KOPT-K1 (cell line): Measurements from ENCODE around the gene MYO10.

Experiments used
- H3K27ac ChIP-seq: fragments of 200-600 bp; sonication (generic); 2 replicates; pipeline ENCODE4 v1.5.1; 2016; ENCODE audit warnings: antibody characterized with exemption, mild to moderate bottlenecking, low read depth, low read length; ENCODE audit not compliant: poor library complexity, severe bottlenecking
- H3K36me3 ChIP-seq: fragments of 200-600 bp; sonication (generic); 2 replicates; pipeline ENCODE4 v1.5.1; 2017; ENCODE audit warnings: antibody characterized with exemption, mild to moderate bottlenecking, low read length, moderate library complexity; ENCODE audit not compliant: insufficient read depth
- H3K9me3 ChIP-seq: fragments of 200-600 bp; sonication (generic); 2 replicates; pipeline ENCODE4 v1.5.1; 2017; ENCODE audit warnings: antibody characterized with exemption, low read length, mild to moderate bottlenecking; ENCODE audit not compliant: insufficient read depth, poor library complexity, severe bottlenecking

Gene MYO10

DNA sequence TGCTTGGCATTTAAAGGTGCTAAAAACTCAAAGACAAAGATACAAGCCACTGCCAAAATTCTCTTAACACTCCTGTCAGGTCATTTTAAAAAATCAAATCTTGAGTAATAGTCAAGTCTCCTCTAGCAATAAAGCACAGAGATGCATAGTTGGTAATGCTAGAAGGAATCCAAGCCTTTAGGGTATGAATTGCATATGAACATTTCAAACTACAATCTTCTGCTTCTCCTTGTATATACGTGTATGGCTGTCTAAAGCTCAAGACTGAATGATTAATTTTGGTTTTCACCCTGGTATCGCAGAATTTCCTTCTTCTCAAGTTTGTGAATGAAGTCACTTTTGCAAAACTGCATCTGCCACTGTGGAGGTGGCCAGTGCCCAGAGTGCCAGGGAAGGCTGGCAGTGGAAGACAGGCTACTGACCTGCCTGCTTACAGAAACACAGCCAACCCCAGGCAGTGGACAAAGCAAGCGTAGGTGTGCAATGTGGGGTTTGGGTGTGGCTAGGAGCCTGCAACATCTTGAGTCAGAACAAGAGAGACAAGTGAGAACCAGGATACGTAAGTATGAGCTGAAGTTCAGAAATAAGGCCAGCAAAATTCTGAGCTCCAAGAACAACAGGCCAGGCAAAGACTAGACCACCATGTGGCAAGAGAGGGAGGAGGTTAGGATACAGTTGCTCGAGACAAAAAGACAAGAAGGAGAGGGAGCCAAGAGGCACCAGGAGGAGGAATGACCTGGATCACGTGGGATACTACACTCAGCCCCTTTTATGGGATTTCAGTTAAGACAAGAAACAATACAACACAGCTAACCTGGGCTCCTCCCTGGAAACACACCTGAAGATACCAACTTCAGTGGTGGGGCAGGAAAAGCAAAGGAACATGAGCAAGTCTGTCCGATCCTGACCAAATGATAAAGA is 22.6 kb downstream of the MYO10 start:
- Histone ChIP-seq H3K27ac (no peak overlapping the region), H3K9me3 (no peaks in the 10 kb centered on the region), H3K36me3 (no peaks in the 10 kb centered on the region)

DNA sequence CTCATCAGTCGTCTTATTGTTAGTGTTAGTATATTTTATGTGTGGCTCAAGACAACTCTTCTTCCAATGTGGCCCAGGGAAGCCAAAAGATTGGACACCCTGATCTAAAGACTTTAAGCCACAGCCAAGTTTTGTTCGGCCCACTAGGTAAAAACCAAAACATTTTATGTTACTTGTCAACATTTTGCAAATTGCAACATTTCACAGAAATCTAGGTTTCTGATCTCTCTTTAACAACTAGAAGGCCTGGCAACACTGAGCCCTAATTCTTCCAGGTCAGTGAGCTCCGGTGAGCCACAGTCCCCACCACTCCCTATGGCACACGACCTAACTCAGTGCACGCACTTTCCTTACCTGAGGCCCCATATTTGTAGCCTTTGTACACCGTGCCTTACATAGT is 24.0 kb downstream of the MYO10 start:
- no peaks in the 10 kb centered on the region for H3K9me3 ChIP-seq
- H3K27ac ChIP-seq = no peak overlapping the region
- no peaks in the 10 kb centered on the region for H3K36me3 ChIP-seq

DNA sequence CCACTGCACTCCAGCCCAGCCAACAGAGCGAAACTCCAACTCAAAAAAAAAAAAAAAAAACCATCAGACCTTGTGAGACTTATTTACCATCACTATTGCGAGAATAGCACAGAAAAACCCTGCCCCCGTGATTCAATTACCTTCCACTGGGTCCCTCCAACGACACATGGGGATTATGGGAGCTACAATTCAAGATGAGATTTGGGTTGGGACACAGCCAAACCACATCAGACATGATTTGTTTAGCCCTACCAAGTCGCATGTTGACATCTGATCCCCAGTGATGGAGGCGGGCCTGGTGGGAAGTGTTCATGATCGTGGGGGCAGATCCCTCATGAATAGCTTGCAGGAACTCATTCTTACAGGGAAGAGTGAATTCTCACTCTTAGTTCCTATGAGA is 26.6 kb downstream of the MYO10 start:
- H3K27ac ChIP-seq = no peak overlapping the region
- H3K36me3 ChIP-seq = no peaks in the 10 kb centered on the region

DNA sequence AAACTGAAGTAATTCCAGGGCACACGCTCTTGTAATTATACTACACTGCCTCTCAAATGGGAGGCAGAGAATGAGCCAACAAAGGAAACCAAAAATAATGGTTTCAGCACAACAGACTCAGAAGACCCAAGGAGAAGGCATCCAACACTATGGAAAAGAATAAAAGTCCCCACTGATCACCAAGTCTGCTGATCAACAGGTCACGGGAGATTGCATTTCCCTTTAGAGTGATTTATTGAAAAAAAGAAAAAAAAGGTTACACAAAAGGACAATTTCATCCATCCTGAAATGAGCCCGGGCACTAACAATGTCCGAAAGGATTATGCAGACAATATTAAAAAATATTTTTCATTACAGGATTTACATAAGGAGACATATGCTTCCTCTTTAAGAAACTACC is 28.8 kb downstream of the MYO10 start:
- Histone ChIP-seq H3K27ac (no peak overlapping the region), H3K36me3 (no peaks in the 10 kb centered on the region), H3K9me3 (no peaks in the 10 kb centered on the region)

More for the DNA sequence above, 26.6 kb downstream of the MYO10 start:
- no peaks in the 10 kb centered on the region for H3K9me3 ChIP-seq

- no peak overlapping the region for H3K27ac ChIP-seq
These were observed 29.8 kb downstream of the MYO10 start for GRCh38 chr5:16906255-16906654.

DNA sequence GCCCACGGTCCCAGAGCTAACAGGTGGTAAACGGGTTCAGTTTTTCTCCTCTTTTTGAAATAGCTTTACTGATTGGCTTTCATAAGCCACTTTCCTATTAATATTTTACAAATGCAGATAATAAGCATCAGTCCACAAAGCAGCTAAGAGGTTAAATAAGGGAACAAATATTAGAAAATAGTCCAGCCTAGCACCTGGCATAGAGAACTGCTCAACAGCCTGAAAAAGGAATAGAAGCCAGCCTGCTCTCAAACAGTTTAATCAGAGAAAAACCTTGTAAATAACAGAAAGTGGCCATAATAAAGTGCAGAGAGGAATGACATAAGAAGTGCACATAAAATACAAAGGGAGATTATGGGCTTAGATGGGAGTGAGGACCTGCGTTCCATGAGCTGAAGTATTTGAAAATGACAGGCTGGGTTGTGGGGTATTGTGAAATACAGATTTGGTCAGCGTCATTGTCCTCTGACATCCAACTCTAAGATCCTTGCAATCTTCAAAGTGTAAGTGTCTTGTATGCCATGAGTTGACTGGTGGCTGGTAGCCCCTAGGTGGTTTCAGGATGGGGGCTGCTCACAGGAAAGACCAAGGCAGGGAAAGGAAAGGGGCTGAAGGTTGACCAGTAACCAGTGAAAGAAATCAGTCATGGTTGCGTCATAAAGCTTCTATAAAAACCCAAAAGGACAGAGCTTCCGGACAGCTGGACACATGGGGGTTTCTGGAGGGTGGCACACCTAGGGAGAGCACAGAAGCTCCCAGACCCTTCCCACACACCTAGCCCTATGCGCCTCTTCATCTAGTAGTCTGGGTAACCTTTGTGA is 32.4 kb downstream of the MYO10 start:
- Histone ChIP-seq H3K27ac (no peak overlapping the region), H3K36me3 (no peaks in the 10 kb centered on the region)

More at GRCh38 chr5:16906255-16906654, 29.8 kb downstream of the MYO10 start:
- no peaks in the 10 kb centered on the region for H3K36me3 ChIP-seq
- no peaks in the 10 kb centered on the region for H3K9me3 ChIP-seq

GRCh38 chr5:16902846-16903245 is 33.2 kb downstream of the MYO10 start:
- Histone ChIP-seq H3K36me3 (no peaks in the 10 kb centered on the region), H3K9me3 (no peaks in the 10 kb centered on the region), H3K27ac (no peak overlapping the region)

More for the DNA sequence above, 32.4 kb downstream of the MYO10 start:
- H3K9me3 ChIP-seq = no peaks in the 10 kb centered on the region

DNA sequence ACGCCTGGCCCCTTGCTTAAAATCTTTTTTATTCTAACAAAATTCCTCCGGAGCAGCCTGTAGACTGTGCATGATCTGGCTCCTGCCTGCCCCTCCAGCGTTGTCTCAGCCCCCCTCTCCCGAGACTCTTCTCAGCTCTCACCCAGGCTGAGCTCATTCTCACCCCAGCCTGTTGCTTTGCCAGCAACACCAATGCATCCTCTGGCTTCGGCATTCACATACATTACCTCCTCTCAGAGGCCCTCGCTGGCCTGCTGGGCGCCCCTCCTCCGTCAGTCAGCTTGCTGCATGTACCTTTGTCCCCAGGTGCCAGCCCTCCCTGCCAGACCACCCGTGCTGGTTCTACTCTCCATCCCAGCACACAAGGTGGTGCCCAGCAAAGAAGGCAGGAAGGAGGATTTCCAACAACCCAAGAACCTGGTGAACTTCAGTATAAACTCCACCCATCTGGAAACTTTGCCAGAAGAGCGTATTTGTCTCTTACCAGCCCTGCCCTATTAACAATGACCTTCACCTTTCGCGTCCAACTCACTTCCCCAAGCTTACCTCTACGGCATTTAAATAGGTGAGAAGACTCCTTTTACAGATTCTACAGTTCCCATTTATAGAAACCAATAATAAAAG is 35.0 kb downstream of the MYO10 start:
- Histone ChIP-seq H3K27ac (no peak overlapping the region), H3K36me3 (no peaks in the 10 kb centered on the region)

GRCh38 chr5:16899171-16899570 is 36.9 kb downstream of the MYO10 start:
- no peaks in the 10 kb centered on the region for H3K9me3 ChIP-seq
- no peak overlapping the region for H3K27ac ChIP-seq
- no peaks in the 10 kb centered on the region for H3K36me3 ChIP-seq

More for the DNA sequence above, 35.0 kb downstream of the MYO10 start:
- H3K9me3 ChIP-seq = no peaks in the 10 kb centered on the region

DNA sequence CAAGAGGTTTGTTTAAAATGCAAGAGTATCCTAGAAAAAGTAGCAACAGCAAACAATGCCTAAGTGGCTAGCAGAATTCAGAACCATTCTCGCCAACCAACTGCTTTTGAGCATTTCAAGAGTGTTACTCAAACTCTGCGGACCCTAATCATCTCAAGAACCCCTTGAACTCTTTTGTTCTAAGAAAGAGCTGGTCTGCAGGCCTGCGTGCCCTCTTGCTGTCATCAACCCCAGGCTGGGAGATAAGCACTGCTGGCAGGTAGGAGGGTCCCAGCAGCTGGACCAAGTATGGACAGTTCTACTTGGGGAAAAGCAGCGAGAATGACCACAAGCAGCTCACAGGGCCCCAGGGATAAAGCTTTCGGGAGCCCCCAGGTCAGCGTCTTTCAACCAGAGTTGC is 38.3 kb downstream of the MYO10 start:
- Histone ChIP-seq H3K36me3 (no peaks in the 10 kb centered on the region), H3K27ac (no peak overlapping the region), H3K9me3 (no peaks in the 10 kb centered on the region)

DNA sequence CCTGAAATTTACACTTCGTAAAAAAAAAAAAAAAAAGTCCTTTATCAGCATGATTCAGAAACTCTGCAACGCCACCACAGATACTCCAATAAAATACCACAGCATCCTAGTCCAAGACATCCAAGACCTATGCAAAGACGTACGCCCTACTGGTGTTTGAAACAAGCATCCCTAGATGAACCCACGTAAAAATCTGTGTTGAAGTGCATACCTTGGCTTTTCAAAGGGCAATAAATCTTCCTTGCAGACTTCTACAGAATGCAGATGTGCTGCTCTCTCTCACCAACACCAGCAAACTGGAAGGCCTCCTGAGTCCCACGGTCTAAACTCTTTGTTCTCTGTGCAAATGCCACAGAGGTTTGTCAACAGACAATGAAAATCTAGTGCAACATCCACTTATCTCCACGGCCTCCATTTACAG is 38.8 kb downstream of the MYO10 start:
- Histone ChIP-seq H3K36me3 (no peaks in the 10 kb centered on the region), H3K27ac (no peak overlapping the region), H3K9me3 (no peaks in the 10 kb centered on the region)

- Histone ChIP-seq H3K9me3 (no peaks in the 10 kb centered on the region), H3K36me3 (no peaks in the 10 kb centered on the region), H3K27ac (no peak overlapping the region)
These were observed 39.3 kb downstream of the MYO10 start for GRCh38 chr5:16896767-16897166.

GRCh38 chr5:16894236-16895057 is 41.6 kb downstream of the MYO10 start:
- no peak overlapping the region for H3K27ac ChIP-seq
- H3K36me3 ChIP-seq = no peaks in the 10 kb centered on the region
- H3K9me3 ChIP-seq = no peaks in the 10 kb centered on the region

DNA sequence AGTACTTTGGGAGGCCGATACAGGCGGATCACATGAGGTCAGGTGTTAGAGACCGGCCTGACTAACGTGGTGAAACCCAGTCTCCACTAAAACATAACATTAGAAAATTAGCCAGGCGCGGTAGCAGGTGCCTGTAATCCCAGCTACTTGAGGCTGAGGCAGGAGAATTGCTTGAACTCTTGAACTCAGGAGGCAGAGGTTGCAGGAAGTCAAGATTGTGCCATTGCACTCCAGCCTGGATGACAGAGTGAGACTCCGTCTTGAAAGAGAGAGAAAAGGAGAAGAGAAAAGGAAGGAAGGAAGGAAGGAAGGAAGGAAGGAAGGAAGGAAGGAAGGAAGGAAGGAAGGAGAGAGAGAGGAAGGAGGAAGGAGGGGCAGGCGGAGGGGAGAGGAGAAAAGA is 45.1 kb downstream of the MYO10 start:
- Histone ChIP-seq H3K9me3 (no peaks in the 10 kb centered on the region), H3K27ac (no peak overlapping the region), H3K36me3 (no peaks in the 10 kb centered on the region)
